Measurements from ENCODE around the gene UCP3. TPM values are rescaled to one million over a fixed set of nuclear protein-coding genes. Genes with fewer than 3 reads are reported as not detected.
A peak's percentile ranks its signal among the peaks of the same experiment; 100 is the strongest.

Gene UCP3
- total and polyA plus RNA-seq, 4 donors, result 1.0 to 2.8 (median 1.8) TPM

DNA sequence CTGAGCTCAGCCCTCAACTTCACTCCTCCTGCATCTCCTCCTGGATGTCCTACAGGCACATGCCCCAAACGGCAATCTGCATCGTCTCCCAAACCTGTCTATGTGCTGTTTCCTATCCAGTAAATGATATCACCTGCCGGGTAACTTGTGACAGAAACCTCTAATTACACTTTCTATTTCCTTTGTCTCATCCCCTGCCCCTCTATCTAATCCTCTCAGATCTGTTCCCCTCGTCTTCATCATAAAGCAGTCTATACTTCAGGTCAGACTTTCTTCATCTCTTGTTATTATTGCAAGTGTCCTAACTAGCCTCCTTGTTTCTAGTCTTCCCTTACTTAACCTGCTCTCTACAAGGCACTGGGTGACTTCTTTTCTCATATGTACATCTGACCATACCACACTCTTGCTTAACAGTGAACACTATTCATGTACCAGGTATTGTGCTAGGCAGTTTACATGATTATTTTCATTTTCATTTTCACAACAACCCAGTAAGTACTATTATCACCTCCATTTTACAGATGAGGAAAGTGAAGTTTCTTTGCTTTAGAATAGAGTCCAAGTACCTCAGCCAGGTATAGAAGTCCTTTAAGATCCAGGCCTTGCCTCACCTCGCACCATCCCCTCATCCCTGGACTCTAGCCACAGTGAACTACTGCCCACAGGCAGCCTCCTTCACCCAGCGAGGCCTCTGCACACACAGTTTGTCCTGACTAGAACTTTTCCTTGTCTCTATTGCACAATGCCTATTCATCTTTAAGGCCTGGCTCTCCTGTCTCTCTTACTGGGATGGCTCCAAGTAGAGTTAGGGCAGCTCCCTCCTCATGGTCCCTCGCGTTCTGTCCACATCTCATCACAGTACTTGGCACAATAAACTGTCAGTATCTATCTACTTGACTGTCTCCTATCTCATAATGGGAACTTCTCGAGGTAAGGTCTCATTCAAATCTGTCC, 22.1 kb upstream of the UCP3 start:
- no peak for ATAC-seq (ENCODE audit: insufficient read depth, low FRiP score)
- 86 to 93% methylated on average over 9 of the region's 9 CpGs for WGBS, 2 donors
- Histone ChIP-seq H3K4me1 (ENCODE audit: control insufficient read depth in 5 of 5, insufficient read depth in 5 of 5, low read length in 5 of 5) (peaks cover 0 to 1% (median 0%) of the 10 kb centered on the region in 5 donors), H3K9me3 (ENCODE audit: control insufficient read depth in 4 of 4, insufficient read depth in 3 of 4, low read length in 3 of 4) (peaks cover 0 to 5% (median 0%) of the 10 kb centered on the region in 4 donors), H3K27ac (ENCODE audit: low read depth in 1 of 2, low read length in 1 of 2) (no peak overlapping the region), H3K4me3 (no peak overlapping the region), H3K9ac (ENCODE audit: insufficient read depth in 1 of 2, low read length in 2 of 2) (no peak overlapping the region), H3K36me3 (ENCODE audit: control insufficient read depth in 4 of 4, insufficient read depth in 4 of 4, low read length in 4 of 4) (peaks cover 17 to 22% (median 19%) of the 10 kb centered on the region in 4 donors), H3K27me3 (ENCODE audit: control insufficient read depth in 3 of 3, insufficient read depth in 3 of 3, low read length in 2 of 3) (no peaks in the 10 kb centered on the region)
- no peak for DNase-seq
- TF ChIP-seq, protein P1, sequence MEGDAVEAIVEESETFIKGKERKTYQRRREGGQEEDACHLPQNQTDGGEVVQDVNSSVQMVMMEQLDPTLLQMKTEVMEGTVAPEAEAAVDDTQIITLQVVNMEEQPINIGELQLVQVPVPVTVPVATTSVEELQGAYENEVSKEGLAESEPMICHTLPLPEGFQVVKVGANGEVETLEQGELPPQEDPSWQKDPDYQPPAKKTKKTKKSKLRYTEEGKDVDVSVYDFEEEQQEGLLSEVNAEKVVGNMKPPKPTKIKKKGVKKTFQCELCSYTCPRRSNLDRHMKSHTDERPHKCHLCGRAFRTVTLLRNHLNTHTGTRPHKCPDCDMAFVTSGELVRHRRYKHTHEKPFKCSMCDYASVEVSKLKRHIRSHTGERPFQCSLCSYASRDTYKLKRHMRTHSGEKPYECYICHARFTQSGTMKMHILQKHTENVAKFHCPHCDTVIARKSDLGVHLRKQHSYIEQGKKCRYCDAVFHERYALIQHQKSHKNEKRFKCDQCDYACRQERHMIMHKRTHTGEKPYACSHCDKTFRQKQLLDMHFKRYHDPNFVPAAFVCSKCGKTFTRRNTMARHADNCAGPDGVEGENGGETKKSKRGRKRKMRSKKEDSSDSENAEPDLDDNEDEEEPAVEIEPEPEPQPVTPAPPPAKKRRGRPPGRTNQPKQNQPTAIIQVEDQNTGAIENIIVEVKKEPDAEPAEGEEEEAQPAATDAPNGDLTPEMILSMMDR (IDR thresholded peaks at IDR 0.05; ENCODE audit: control extremely low read depth, extremely low read depth), result no peak

GRCh38 chr11:74025467-74026166, 16.7 kb upstream of the UCP3 start:
- 76 to 82% methylated on average over 7 of the region's 7 CpGs for WGBS, 2 donors
- H3K9ac ChIP-seq (ENCODE audit: insufficient read depth in 1 of 2, low read length in 2 of 2), result no peak overlapping the region
- H3K36me3 ChIP-seq (ENCODE audit: control insufficient read depth in 4 of 4, insufficient read depth in 4 of 4, low read length in 4 of 4), result peaks cover 0 to 6% (median 5%) of the 10 kb centered on the region in 4 donors
- no peak for ATAC-seq (ENCODE audit: insufficient read depth, low FRiP score)
- H3K4me1 ChIP-seq (ENCODE audit: control insufficient read depth in 5 of 5, insufficient read depth in 5 of 5, low read length in 5 of 5), result peaks cover 0 to 3% (median 0%) of the 10 kb centered on the region in 5 donors
- peaks cover 0 to 5% (median 0%) of the 10 kb centered on the region in 4 donors for H3K9me3 ChIP-seq (ENCODE audit: control insufficient read depth in 4 of 4, insufficient read depth in 3 of 4, low read length in 3 of 4)
- no peak overlapping the region for H3K27ac ChIP-seq (ENCODE audit: low read depth in 1 of 2, low read length in 1 of 2)
- no peak for DNase-seq
- no peaks in the 10 kb centered on the region for H3K27me3 ChIP-seq (ENCODE audit: control insufficient read depth in 3 of 3, insufficient read depth in 3 of 3, low read length in 2 of 3)
- TF ChIP-seq, protein P1 (IDR thresholded peaks at IDR 0.05; ENCODE audit: control extremely low read depth, extremely low read depth), result no peak
- H3K4me3 ChIP-seq, result no peak overlapping the region

DNA sequence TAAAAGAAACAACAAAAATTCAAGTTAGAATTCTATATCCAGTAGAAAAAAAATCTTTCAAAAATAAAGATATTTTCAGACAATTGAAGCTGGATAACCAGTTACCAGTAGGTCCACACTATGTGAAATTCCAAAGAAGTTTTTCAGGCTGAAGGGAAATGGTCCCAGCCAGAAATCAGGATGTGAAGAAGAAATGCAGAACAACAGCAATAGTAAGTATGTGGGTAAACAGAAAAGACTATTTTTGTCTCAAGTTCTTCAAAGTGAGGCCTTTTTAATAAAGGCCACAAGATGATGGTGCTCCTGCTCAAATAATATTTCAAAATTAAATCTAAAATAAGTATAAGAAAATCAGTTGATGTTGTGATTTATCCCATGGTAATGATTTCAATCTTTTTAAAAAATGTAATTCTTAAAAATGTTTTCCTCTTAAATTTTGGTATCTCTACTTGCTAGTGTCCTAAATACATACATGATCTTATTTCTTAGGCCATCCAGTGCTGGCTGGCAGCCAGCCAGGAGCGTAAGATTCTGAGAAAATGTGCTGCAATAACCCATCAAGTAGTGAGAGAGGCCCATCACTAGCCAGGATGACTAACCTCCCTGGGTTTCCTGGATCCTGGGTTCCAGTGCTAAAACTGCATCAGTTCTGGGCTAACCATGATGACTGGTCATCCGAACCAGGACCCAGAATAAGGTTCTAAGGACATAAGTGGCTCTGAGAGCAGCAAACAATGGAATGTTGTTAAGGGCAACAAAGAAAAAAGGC, 15.6 kb upstream of the UCP3 start:
- no peak overlapping the region for H3K9ac ChIP-seq (ENCODE audit: insufficient read depth in 1 of 2, low read length in 2 of 2)
- H3K4me1 ChIP-seq (ENCODE audit: control insufficient read depth in 5 of 5, insufficient read depth in 5 of 5, low read length in 5 of 5), result peaks cover 0 to 6% (median 0%) of the 10 kb centered on the region in 5 donors
- no peaks in the 10 kb centered on the region for H3K27me3 ChIP-seq (ENCODE audit: control insufficient read depth in 3 of 3, insufficient read depth in 3 of 3, low read length in 2 of 3)
- 46 to 60% methylated on average over 2 of the region's 2 CpGs for WGBS, 2 donors
- DNase-seq (peak; percentile 61 to 86 (median 79)), ATAC-seq (ENCODE audit: insufficient read depth, low FRiP score) (no peak)
- TF ChIP-seq, protein P1 (IDR thresholded peaks at IDR 0.05; ENCODE audit: control extremely low read depth, extremely low read depth), result no peak
- H3K36me3 ChIP-seq (ENCODE audit: control insufficient read depth in 4 of 4, insufficient read depth in 4 of 4, low read length in 4 of 4), result peaks cover 0 to 11% (median 4%) of the 10 kb centered on the region in 4 donors
- H3K27ac ChIP-seq (ENCODE audit: low read depth in 1 of 2, low read length in 1 of 2), result no peak overlapping the region
- H3K4me3 ChIP-seq, result no peak overlapping the region
- H3K9me3 ChIP-seq (ENCODE audit: control insufficient read depth in 4 of 4, insufficient read depth in 3 of 4, low read length in 3 of 4), result peaks cover 0 to 2% (median 0%) of the 10 kb centered on the region in 4 donors
